SJCRH30 (cell line): ENCODE data around the gene AASDH. TPM values are rescaled to one million over a fixed set of nuclear protein-coding genes. Genes with fewer than 3 reads are reported as not detected.

ENCODE experiments used
- DNase-seq, 2 experiments: peaks; one replicate each; pipeline ENCODE4 v3.0.0-alpha.2; 2015 to 2020
- H3K27ac ChIP-seq: fragments of 250-450 bp; sonication (Bioruptor Pico); 2 replicates; pipeline ENCODE4 v1.5.1; 2020; ENCODE audit warnings: mild to moderate bottlenecking, moderate library complexity
- H3K27me3 ChIP-seq: fragments of 250-450 bp; sonication (Bioruptor Pico); 2 replicates; pipeline ENCODE4 v1.5.1; 2020; ENCODE audit warnings: mild to moderate bottlenecking, moderate library complexity
- H3K36me3 ChIP-seq: fragments of 250-450 bp; sonication (Bioruptor Pico); 2 replicates; pipeline ENCODE4 v1.5.1; 2020; ENCODE audit warnings: mild to moderate bottlenecking, moderate library complexity
- H3K4me1 ChIP-seq: fragments of 250-450 bp; sonication (Bioruptor Pico); 2 replicates; pipeline ENCODE4 v1.5.1; 2020; ENCODE audit warnings: mild to moderate bottlenecking, moderate library complexity
- H3K4me3 ChIP-seq: fragments of 250-450 bp; sonication (Bioruptor Pico); 2 replicates; pipeline ENCODE4 v1.5.1; 2020; ENCODE audit warnings: mild to moderate bottlenecking, moderate library complexity
- H3K9me3 ChIP-seq: fragments of 250-450 bp; sonication (Bioruptor Pico); replicated peaks from 2 replicates; pipeline ENCODE4 v1.5.1; 2020; ENCODE audit warnings: mild to moderate bottlenecking, moderate library complexity
- total RNA-seq: library from RNA; depleted of rRNA; stranded (reverse); fragments of >200 nt; shearing (Covaris generic); gene quantifications from 2 replicates; pipeline ENCODE4 v1.2.3, GENCODE V29; 2014; rRNA removed

Gene AASDH
- total RNA-seq, 1 experiment from 2014 or later = 21.0 TPM

DNA sequence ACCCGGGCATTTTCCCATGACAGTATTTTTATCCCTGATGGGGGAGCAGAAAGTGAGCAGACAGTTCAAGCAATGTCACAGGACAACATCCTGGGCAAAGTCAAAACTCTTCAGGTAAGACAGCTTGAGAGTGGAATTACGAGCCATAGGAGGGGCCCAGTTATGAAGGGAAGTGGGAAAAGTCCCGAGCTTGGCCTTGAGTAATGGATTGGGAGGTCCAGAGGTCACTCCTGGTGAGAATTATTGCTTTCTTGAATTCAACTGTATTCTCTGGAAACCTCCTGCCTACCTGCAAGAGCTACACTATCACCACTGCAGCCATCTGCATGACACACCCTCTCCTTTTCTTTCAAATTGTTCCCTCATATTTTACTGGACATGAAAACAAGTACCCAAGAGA, 89.1 kb downstream of the AASDH start:
- Histone ChIP-seq H3K27ac (no peak overlapping the region), H3K27me3 (no peaks in the 10 kb centered on the region), H3K36me3 (no peaks in the 10 kb centered on the region; the same call in 1 of the 2 replicates), H3K4me3 (no peak overlapping the region), H3K4me1 (peaks cover 5% of the 10 kb centered on the region), H3K9me3 (no peaks in the 10 kb centered on the region; the same call in 1 of the 2 replicates)
- no peak for DNase-seq

GRCh38 chr4:56297776-56298175, 89.5 kb downstream of the AASDH start:
- no peaks in the 10 kb centered on the region for H3K27me3 ChIP-seq

GRCh38 chr4:56296526-56296925, 90.8 kb downstream of the AASDH start:
- Histone ChIP-seq H3K36me3 (no peaks in the 10 kb centered on the region; the same call in 1 of the 2 replicates), H3K4me1 (peaks cover 5% of the 10 kb centered on the region), H3K9me3 (no peaks in the 10 kb centered on the region; the same call in 1 of the 2 replicates), H3K27ac (no peak overlapping the region), H3K4me3 (no peak overlapping the region), H3K27me3 (no peaks in the 10 kb centered on the region)
- DNase-seq = no peak

More at GRCh38 chr4:56297776-56298175, 89.5 kb downstream of the AASDH start:
- no peaks in the 10 kb centered on the region; the same call in 1 of the 2 replicates for H3K36me3 ChIP-seq
- no peak overlapping the region for H3K27ac ChIP-seq
- no peak for DNase-seq
- no peak overlapping the region for H3K4me3 ChIP-seq
- H3K9me3 ChIP-seq = no peaks in the 10 kb centered on the region; the same call in 1 of the 2 replicates
- peaks cover 5% of the 10 kb centered on the region for H3K4me1 ChIP-seq

- Histone ChIP-seq H3K27me3 (no peaks in the 10 kb centered on the region), H3K27ac (no peak overlapping the region), H3K36me3 (no peaks in the 10 kb centered on the region; the same call in 1 of the 2 replicates), H3K4me3 (no peak overlapping the region), H3K9me3 (no peaks in the 10 kb centered on the region; the same call in 1 of the 2 replicates), H3K4me1 (no peaks in the 10 kb centered on the region)
- no peak for DNase-seq
Observed at GRCh38 chr4:56293121-56293520, 94.2 kb downstream of the AASDH start.

GRCh38 chr4:56289934-56290333, 97.4 kb downstream of the AASDH start:
- Histone ChIP-seq H3K27me3 (no peaks in the 10 kb centered on the region), H3K4me3 (no peak overlapping the region), H3K27ac (no peak overlapping the region), H3K4me1 (no peaks in the 10 kb centered on the region), H3K36me3 (no peaks in the 10 kb centered on the region; the same call in 1 of the 2 replicates), H3K9me3 (no peaks in the 10 kb centered on the region)
- DNase-seq = no peak

DNA sequence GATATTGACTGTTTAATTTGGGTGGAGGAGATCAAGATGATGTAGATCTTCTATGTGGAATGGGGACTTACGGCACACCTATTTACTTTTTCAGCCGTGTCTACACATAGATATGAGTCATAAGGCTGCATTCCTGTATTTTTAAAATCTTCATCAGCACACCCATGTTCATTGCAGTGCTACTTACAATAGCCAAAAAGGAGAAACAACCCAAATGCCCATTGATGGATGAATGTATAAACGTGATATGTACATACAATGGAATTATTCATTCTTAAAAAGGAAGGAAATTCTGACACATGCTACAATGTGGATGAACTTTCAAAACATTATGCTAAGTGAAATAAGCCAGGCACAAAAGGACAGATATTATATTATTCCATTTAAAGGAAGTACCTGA, 98.6 kb downstream of the AASDH start:
- Histone ChIP-seq H3K4me3 (no peak overlapping the region), H3K27ac (no peak overlapping the region), H3K9me3 (no peaks in the 10 kb centered on the region), H3K4me1 (no peaks in the 10 kb centered on the region), H3K36me3 (no peaks in the 10 kb centered on the region), H3K27me3 (no peaks in the 10 kb centered on the region)
- DNase-seq = no peak

Other genes starting within 250 kb of the AASDH start
- gene PPAT, start 48.1 kb upstream of the AASDH start, total RNA-seq = 93.5 and 97.1 TPM in 2 replicates
- gene PAICS, start 48.8 kb upstream of the AASDH start, total RNA-seq = 326 and 334 TPM in 2 replicates
- gene SRP72, start 80.1 kb upstream of the AASDH start, total RNA-seq = 115 and 133 TPM in 2 replicates
- gene ARL9, start 118.3 kb upstream of the AASDH start, total RNA-seq = 0.08 and 0.13 TPM in 2 replicates